Immature natural killer cell (primary cell): ENCODE data around the gene RNF121. TPM values are rescaled to one million over a fixed set of nuclear protein-coding genes. Genes with fewer than 3 reads are reported as not detected.

Experiments used
- DNase-seq, 3 donors: peaks; one replicate each; pipeline ENCODE4 v3.0.0; 2022; ENCODE audit warnings: mixed read lengths in 1 of 3
- H3K27ac Mint-ChIP-seq, 6 donors: one replicate each; pipeline ENCODE4 v1.8.0; 2020; ENCODE audit warnings: mixed read lengths in 6 of 6, mild to moderate bottlenecking in 5 of 6, inconsistent platforms in 4 of 6, moderate library complexity in 3 of 6
- H3K27me3 Mint-ChIP-seq, 3 donors: one replicate each; pipeline ENCODE4 v1.8.0; 2020 to 2021; ENCODE audit warnings: low read depth in 3 of 3, mild to moderate bottlenecking in 3 of 3, mixed read lengths in 3 of 3, moderate library complexity in 3 of 3, inconsistent platforms in 1 of 3
- H3K36me3 Mint-ChIP-seq, 3 donors: one replicate each; pipeline ENCODE4 v1.8.0; 2020; ENCODE audit warnings: mixed read lengths in 3 of 3, inconsistent platforms in 2 of 3, mild to moderate bottlenecking in 2 of 3
- H3K4me1 Mint-ChIP-seq, 2 donors: one replicate each; pipeline ENCODE4 v1.8.0; 2020; ENCODE audit warnings: inconsistent platforms in 2 of 2, mild to moderate bottlenecking in 2 of 2, mixed read lengths in 2 of 2, moderate library complexity in 1 of 2
- H3K4me3 Mint-ChIP-seq, 5 donors: one replicate each; pipeline ENCODE4 v1.8.0; 2020; ENCODE audit warnings: mild to moderate bottlenecking in 5 of 5, mixed read lengths in 5 of 5, inconsistent platforms in 3 of 5, moderate library complexity in 3 of 5
- H3K9me3 Mint-ChIP-seq, 6 donors: one replicate each; pipeline ENCODE4 v1.8.0; 2020; ENCODE audit warnings: mild to moderate bottlenecking in 6 of 6, mixed read lengths in 6 of 6, inconsistent platforms in 4 of 6, moderate library complexity in 3 of 6
- polyA plus RNA-seq, 3 donors: library from polyadenylated mRNA; unstranded; fragments of 300-500 nt; fragmentation: Illumina TruSeq; gene quantifications; one replicate each; pipeline ENCODE4 v1.2.3, GENCODE V29; 2021

Gene RNF121
- polyA plus RNA-seq, 3 donors from 2014 or later = 9.8 to 16.0 (median 13.4) TPM

DNA sequence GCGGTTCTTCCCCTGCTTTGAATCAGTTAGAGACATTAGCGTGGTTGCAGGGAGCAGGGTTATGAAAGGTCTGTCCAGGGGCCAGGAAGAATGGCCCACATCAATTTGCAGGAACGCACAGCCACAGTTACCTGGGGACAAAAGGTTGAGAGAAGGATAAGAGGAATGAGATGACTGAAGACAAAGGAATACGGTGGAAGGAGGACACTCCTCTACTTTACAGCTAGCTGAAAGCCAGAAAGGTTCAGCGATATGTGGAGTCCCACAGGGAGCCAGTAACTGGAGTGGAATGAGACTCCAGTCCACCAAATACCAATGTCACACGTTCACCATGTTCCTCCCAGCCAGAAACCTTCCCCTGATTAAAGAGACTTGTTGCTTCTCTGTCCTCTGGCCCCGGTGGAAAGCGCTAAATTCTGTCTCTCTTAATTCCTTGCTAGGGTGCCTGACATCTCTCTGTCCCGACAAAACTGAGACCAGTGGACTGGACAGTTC lies 11.2 kb upstream of the RNF121 start:
- DNase-seq = no peak
- Mint-ChIP-seq H3K4me3 (no peak overlapping the region), H3K9me3 (no peaks in the 10 kb centered on the region), H3K4me1 (no peaks in the 10 kb centered on the region), H3K27ac (no peak overlapping the region), H3K36me3 (peaks cover 21 to 45% (median 25%) of the 10 kb centered on the region in 3 donors), H3K27me3 (peaks cover 0 to 4% (median 0%) of the 10 kb centered on the region in 3 donors)

DNA sequence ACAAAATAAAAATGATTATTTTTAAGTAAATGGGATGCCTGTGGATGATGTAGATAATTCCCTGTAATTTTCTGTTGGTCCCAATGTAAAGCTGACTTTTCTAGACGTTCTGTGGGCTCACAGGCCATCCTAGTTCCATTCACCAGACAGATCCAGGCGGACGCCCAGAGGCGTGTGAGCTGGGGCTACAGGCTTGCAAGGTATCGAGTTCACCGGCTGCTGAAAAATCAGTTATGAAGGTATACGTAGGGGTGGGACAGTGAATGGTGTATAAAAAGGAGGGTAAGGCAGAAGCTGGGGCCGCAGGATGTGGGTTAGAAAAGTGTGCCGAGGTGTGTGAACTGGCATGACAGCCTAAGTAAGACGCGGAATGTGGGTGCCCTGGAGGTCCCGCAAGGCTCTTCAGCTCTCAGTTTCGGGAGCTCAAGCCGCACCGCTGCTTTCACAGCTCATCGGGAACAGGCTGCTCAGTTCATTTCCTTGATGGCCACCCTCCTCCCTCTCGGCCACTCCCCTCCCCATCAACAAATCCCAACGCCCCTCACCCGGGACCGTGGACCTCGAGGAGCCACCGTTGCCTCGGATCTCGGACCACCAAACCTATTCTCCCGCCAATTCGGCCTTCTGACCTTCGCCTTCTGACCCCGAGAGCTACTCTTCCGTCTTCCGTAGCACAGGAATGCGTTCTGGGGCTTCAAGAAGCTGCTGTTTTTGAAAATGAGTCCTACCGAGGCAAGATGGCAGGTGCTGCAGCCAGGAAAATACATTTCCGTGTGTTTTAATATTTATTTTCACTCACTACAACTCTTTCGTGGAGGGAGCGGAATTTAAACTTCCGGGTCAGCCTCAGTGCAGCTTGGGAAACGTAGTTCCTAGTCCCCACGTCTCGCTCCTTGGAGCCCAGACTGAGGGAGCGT lies 768 bp upstream of the RNF121 start, which contains the start of gene XNDC1N:
Gene XNDC1N, minus strand, starts transcription at position 775 of the 917 bp plus-strand sequence. CDS start 5,241 bp downstream, outside the sequence.
- Mint-ChIP-seq H3K27ac (peak within 1 kb of the TSS; percentile 95 to 99 (median 98)), H3K4me3 (peak within 1 kb of the TSS; percentile 98 to 100 (median 99)), H3K36me3 (no peaks in the 10 kb centered on the region), H3K27me3 (peaks cover 5 to 18% (median 9%) of the 10 kb centered on the region in 3 donors), H3K9me3 (no peaks in the 10 kb centered on the region), H3K4me1 (peaks cover 42 to 55% of the 10 kb centered on the region in 2 donors)
- DNase-seq = peak; percentile 65 to 71 (median 68)

GRCh38 chr11:71929491-71929890 lies 645 bp downstream of the RNF121 start:
- H3K27me3 Mint-ChIP-seq = peaks cover 5 to 18% (median 9%) of the 10 kb centered on the region in 3 donors
- no peaks in the 10 kb centered on the region for H3K9me3 Mint-ChIP-seq
- peak overlapping the region; percentile 98 to 100 (median 99) for H3K4me3 Mint-ChIP-seq
- no peak for DNase-seq
- H3K4me1 Mint-ChIP-seq = peaks cover 51 to 66% of the 10 kb centered on the region in 2 donors
- H3K27ac Mint-ChIP-seq = peak overlapping the region; percentile 95 to 99 (median 98)
- no peaks in the 10 kb centered on the region for H3K36me3 Mint-ChIP-seq

DNA sequence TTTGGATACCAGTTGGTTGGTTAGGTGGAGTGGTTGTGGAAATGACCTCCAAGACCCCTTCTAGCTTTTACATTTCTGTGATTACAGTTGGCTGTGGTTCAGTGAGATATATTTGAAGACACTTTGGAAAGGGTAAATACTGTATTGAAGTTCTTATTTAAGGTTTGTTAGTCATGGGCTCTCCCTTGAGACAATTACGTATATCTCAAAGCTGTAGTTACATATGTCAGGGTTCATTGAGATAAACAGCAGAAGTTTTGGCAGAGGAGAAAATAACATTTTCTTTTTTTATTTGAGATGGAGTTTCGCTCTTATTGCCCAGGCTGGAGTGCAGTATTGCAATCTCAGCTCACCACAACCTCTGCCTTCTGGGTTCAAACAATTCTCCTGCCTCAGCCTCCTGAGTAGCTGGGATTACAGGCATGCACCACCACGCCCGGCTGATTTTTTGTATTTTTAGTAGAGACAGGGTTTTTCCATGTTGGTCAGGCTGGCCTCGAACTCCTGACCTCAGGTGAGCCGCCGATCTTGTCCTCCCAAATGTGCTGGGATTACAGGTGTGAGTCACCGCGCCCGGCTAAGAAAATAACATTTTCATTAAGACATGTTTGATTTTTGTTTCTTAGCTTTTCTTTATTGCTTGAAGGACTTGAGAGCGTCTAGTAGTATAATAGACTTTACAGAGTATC lies 1.9 kb downstream of the RNF121 start:
- H3K9me3 Mint-ChIP-seq = no peaks in the 10 kb centered on the region

GRCh38 chr11:71931245-71931602 lies 2.4 kb downstream of the RNF121 start:
- DNase-seq = no peak
- no peak overlapping the region for H3K27ac Mint-ChIP-seq
- peaks cover 5 to 18% (median 9%) of the 10 kb centered on the region in 3 donors for H3K27me3 Mint-ChIP-seq
- H3K36me3 Mint-ChIP-seq = no peaks in the 10 kb centered on the region
- no peaks in the 10 kb centered on the region for H3K9me3 Mint-ChIP-seq
- peak overlapping the region in 2 of 5 donors; percentile 11 to 40 for H3K4me3 Mint-ChIP-seq
- peaks cover 52 to 68% of the 10 kb centered on the region in 2 donors for H3K4me1 Mint-ChIP-seq

More for the DNA sequence above, 1.9 kb downstream of the RNF121 start:
- H3K27ac Mint-ChIP-seq = peak overlapping the region in 3 of 6 donors; percentile 4 to 97 (median 54)
- peaks cover 5 to 18% (median 9%) of the 10 kb centered on the region in 3 donors for H3K27me3 Mint-ChIP-seq
- H3K4me3 Mint-ChIP-seq = peak overlapping the region; percentile 16 to 100 (median 99)
- H3K4me1 Mint-ChIP-seq = peaks cover 52 to 68% of the 10 kb centered on the region in 2 donors
- H3K36me3 Mint-ChIP-seq = no peaks in the 10 kb centered on the region
- DNase-seq = no peak

DNA sequence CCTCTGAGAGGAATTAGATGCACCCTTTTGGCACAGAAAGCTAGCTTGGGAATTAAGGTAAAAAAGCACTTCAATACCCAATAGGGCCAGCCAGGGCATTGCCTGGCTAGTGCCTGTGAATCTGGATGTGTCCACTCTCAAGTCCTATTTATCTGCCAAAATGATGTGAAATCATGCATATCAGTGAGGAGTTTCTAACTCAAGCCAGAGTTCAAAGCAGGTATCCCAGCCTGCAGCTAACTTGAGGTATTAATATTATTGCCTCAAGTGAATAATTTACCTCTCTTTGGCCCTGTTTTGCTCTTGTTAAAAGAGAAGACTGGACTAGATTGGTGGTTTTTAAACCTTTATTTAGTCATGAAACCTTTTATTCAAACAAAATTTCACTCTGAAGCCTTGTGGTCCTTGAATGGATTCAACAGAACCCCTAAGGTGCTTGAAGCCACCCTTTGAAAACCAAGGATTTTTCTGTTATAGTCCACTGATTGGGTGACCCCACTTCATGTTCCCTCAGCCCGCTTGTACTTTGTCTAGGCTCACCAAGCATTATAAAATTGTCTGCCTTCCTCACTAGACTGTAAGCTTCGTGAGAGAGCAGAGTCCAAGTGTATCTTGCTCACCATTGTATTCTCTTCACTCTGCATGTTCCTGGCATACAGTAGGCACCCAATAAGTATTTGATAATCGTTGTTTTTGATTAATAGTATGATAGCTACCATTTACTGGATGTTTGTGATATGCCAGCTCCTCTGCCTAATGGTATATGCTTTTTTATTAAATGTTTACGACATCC lies 4.5 kb downstream of the RNF121 start:
- H3K4me1 Mint-ChIP-seq = peaks cover 42 to 54% of the 10 kb centered on the region in 2 donors
- H3K36me3 Mint-ChIP-seq = peaks cover 0 to 4% (median 0%) of the 10 kb centered on the region in 3 donors
- DNase-seq = no peak
- peaks cover 3 to 12% (median 9%) of the 10 kb centered on the region in 3 donors for H3K27me3 Mint-ChIP-seq
- no peaks in the 10 kb centered on the region for H3K9me3 Mint-ChIP-seq
- H3K27ac Mint-ChIP-seq = peak overlapping the region in 2 of 6 donors; percentile 1 to 37
- no peak overlapping the region for H3K4me3 Mint-ChIP-seq

GRCh38 chr11:71934213-71934612 lies 5.4 kb downstream of the RNF121 start:
- H3K36me3 Mint-ChIP-seq = peaks cover 0 to 4% (median 0%) of the 10 kb centered on the region in 3 donors
- peaks cover 0 to 5% (median under 1%) of the 10 kb centered on the region in 3 donors for H3K27me3 Mint-ChIP-seq
- H3K9me3 Mint-ChIP-seq = no peaks in the 10 kb centered on the region
- DNase-seq = peak in 1 of 3 donors; percentile 1
- H3K27ac Mint-ChIP-seq = peak overlapping the region in 3 of 6 donors; percentile 1 to 83 (median 37)
- H3K4me3 Mint-ChIP-seq = no peak overlapping the region
- H3K4me1 Mint-ChIP-seq = peaks cover 34 to 45% of the 10 kb centered on the region in 2 donors

DNA sequence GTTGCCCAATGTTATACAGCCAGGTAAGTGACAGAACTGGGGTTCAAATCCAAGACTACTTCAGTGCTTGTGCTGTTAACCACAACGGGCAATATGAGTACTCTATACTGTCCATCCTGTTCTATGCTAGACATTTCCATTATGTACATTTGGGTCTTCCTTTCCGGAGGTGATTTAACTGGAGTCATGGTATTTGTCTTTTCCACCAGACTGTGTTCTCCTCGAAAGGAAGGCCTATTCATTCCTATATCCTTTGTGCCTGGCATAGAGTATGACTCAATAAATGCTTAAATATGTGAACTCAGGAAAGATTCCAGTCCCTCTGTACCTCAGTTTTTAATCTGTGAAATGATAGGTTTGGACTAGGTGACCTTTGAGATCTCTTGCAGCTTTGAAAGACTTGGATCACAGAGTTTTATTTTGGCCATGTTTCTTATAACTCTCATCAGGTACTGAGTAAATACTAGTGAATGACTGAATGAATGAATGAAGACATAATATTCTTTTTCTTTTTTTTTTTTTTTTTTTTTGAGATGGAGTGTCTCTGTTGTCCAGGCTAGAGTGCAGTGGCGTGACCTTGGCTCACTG lies 6.6 kb downstream of the RNF121 start:
- Mint-ChIP-seq H3K36me3 (peaks cover 0 to 4% (median 0%) of the 10 kb centered on the region in 3 donors), H3K4me1 (peaks cover 21 to 33% of the 10 kb centered on the region in 2 donors), H3K27me3 (peaks cover 0 to 2% (median 0%) of the 10 kb centered on the region in 3 donors), H3K4me3 (no peak overlapping the region), H3K9me3 (no peaks in the 10 kb centered on the region), H3K27ac (no peak overlapping the region)
- no peak for DNase-seq

DNA sequence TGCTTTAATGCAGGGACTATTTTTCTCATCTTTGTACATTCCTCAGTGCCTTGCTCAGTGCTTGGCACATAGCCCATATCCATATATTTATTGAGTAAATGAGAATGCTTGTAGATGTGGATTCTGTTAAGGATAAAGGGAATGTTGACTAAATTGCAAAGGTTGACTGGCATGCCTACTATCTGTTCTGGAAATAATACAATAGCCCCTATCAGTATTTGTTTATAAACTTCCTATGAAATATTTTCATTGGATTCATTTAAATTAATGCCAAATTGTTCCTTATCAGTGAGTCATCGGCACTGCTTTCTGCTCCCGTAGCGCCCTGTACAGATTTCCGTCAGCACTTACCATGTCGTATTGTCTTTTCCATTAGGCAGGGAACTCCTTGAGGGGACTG lies 8.0 kb downstream of the RNF121 start:
- DNase-seq = no peak
- Mint-ChIP-seq H3K27me3 (peaks cover 0 to 2% (median 0%) of the 10 kb centered on the region in 3 donors), H3K9me3 (no peaks in the 10 kb centered on the region), H3K36me3 (peaks cover 0 to 4% (median 0%) of the 10 kb centered on the region in 3 donors), H3K4me1 (peaks cover 14 to 20% of the 10 kb centered on the region in 2 donors), H3K4me3 (no peak overlapping the region), H3K27ac (no peak overlapping the region)

- Mint-ChIP-seq H3K4me1 (peaks cover 14% of the 10 kb centered on the region in 2 donors), H3K27ac (no peak overlapping the region), H3K36me3 (peaks cover 0 to 4% (median 0%) of the 10 kb centered on the region in 3 donors), H3K4me3 (no peak overlapping the region), H3K27me3 (peaks cover 0 to 2% (median 0%) of the 10 kb centered on the region in 3 donors), H3K9me3 (no peaks in the 10 kb centered on the region)
- no peak for DNase-seq
These were observed 9.0 kb downstream of the RNF121 start for GRCh38 chr11:71937826-71938225.

GRCh38 chr11:71940561-71941219 lies 11.8 kb downstream of the RNF121 start:
- Mint-ChIP-seq H3K4me3 (no peak overlapping the region), H3K27ac (no peak overlapping the region), H3K4me1 (peaks cover 4 to 11% of the 10 kb centered on the region in 2 donors), H3K36me3 (peaks cover 0 to 4% (median 0%) of the 10 kb centered on the region in 3 donors), H3K9me3 (no peaks in the 10 kb centered on the region), H3K27me3 (peaks cover 0 to 2% (median 0%) of the 10 kb centered on the region in 3 donors)
- no peak for DNase-seq

- H3K9me3 Mint-ChIP-seq = no peaks in the 10 kb centered on the region
- H3K4me1 Mint-ChIP-seq = peaks cover 11 to 36% of the 10 kb centered on the region in 2 donors
- H3K4me3 Mint-ChIP-seq = no peak overlapping the region
- H3K36me3 Mint-ChIP-seq = peaks cover 0 to 4% (median 0%) of the 10 kb centered on the region in 3 donors
- H3K27me3 Mint-ChIP-seq = no peaks in the 10 kb centered on the region
- no peak for DNase-seq
- H3K27ac Mint-ChIP-seq = no peak overlapping the region
These were observed 17.3 kb downstream of the RNF121 start for GRCh38 chr11:71946144-71946571.
